ENCODE results near the gene MEF2B.

MEF2B gene
- total RNA-seq: 0.28 to 0.39 (median 0.33) reads per million in 3 experiments

- DNase-seq: peak; percentile 71
Observed at GRCh38 chr19:19170053-19170872, at the start of gene MEF2B. TSS of gene MEF2B (minus strand) at chr19:19170263. CDS start at chr19:19150735, 19,528 bp downstream.

DNA sequence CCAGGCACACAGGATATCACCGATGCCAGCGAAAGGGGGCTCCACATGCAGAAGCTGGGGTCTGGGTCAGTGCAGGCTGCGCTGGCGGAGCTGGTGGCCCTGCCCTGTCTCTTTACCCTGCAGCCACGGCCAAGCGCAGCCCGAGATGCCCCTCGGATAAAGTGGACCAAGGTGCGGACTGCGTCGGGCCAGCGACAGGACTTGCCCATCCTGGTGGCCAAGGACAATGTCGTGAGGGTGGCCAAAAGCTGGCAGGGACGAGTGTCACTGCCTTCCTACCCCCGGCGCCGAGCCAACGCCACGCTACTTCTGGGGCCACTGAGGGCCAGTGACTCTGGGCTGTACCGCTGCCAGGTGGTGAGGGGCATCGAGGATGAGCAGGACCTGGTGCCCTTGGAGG, 48.8 kb upstream of the MEF2B start:
- no peak for DNase-seq

DNA sequence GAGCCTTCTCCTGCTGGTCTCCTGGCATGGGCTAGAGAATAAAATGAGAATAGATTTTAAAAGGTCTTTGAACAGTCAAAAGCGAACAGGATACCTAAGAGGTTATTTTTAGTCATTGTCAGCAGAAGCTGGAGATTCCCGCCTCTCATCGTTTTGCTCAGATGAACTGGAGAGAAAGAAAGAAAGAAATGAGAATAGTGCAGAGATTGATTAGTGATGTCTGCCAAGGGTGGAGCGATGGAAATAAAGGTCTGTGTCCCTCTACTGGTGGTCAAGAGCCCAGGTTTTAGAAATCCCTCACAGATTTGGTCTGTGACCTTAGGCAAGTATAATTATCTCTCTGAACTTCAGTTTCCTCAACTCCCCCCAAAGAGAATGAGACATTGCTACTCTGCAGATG, 47.0 kb upstream of the MEF2B start:
- DNase-seq: no peak

- DNase-seq: no peak
Observed at GRCh38 chr19:19215792-19216191, 45.7 kb upstream of the MEF2B start.

- no peak for DNase-seq
Observed at GRCh38 chr19:19214892-19215291, 44.8 kb upstream of the MEF2B start.

GRCh38 chr19:19214159-19214490, 44.1 kb upstream of the MEF2B start:
- no peak for DNase-seq

DNA sequence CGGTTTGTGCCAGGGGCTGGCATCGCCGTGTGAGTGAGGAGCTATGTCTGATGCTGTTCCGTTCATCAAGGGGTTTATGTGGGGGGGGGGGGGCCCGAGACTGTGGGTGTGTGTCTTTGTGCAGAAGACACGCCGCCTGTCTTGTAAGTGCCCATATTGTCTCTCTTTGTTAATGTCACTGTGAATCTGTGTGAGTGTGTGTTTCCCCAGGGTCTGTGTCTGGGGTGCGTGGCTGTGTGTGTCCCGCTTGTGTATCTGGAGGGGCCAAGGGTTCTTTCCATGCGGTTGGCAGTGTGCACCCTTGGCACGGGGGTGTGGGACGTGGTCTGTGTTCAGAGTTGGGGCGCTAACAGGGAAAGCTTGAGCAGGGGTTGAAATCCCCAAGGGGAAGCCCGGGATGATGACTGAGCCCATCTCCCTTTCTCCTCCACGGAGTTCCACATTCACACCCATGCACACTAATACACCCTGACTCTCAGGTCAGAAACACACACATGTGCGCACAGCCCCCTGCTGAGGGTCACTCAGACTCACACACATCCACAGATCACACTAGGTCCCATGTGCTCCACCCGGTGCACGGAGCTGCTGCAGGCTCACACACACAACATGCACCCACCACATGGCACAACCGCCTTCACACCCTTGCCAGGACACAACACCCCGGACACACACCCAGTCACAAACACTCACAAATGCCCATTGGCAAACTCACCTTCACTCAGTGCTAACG, 43.5 kb upstream of the MEF2B start:
- DNase-seq: no peak

- no peak for DNase-seq
Observed at GRCh38 chr19:19212916-19213315, 42.9 kb upstream of the MEF2B start.

DNA sequence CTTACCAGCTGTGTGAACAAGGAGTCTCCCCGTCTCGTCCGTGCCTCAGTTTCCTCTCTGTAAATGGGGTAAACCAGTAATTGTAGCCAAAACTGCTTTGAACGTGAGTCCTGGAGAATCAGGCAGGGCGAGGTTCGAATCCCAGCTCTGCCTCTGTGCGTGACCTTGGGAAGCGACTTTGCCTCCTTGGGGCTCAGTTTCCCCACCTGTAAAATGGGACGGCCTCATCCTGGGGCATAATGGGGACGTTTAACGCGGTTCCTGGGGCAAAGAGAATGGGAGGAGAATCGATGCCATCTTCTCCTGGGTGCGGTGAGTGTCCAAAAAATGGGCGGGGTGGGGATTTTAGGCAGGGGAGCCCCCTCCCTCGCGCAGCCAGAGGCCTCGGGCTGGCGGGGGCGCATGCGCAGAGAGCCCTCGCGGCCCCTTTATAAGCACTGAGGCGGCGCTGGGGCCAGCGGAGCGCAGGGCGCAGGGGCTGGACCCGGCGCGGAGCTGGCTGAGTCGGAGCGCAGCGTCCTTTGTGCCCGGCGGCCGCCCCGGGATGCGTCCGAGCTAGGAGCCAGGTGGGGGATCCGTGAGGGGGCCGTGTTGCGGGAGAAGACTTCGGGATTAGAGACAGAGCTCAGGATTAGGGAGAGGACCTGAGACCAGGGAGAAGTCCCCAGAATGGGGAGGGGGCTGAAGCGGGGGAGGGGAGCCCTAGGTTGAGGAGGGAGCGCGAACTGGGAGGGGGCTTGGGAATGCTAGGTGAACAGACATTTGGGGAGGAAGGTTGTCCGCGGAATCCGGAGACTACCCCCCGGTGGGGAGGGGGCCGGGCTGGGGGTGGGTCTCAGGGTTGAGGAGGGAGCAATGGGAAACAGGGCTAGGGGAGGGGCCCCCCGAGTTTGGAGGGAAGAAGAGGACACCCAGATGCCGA, 41.7 kb upstream of the MEF2B start, which contains the start of gene NCAN:
Gene NCAN, plus strand, starts transcription at position 460 of the 922 bp plus-strand sequence. CDS start 4,996 bp downstream, outside the sequence.
- DNase-seq: no peak

DNA sequence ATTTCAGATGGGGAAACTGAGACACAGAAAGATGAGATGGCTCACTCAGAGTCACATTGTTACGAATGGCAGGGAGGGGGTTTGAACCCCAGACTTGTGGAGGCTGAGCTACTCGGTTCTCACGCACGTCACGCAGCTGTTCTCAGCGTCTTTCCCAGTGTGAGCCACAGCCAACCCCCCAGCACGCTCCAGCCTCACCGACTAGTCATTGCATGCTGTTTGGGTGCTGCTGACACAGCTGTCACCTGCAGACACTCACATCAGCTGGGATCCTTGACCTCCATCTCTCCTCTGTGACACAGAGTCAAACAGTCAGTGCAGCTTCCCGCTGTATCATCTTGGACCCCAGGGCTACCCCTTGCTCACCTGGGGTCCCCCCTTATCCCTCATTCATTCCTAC, 39.3 kb upstream of the MEF2B start:
- DNase-seq: no peak

DNA sequence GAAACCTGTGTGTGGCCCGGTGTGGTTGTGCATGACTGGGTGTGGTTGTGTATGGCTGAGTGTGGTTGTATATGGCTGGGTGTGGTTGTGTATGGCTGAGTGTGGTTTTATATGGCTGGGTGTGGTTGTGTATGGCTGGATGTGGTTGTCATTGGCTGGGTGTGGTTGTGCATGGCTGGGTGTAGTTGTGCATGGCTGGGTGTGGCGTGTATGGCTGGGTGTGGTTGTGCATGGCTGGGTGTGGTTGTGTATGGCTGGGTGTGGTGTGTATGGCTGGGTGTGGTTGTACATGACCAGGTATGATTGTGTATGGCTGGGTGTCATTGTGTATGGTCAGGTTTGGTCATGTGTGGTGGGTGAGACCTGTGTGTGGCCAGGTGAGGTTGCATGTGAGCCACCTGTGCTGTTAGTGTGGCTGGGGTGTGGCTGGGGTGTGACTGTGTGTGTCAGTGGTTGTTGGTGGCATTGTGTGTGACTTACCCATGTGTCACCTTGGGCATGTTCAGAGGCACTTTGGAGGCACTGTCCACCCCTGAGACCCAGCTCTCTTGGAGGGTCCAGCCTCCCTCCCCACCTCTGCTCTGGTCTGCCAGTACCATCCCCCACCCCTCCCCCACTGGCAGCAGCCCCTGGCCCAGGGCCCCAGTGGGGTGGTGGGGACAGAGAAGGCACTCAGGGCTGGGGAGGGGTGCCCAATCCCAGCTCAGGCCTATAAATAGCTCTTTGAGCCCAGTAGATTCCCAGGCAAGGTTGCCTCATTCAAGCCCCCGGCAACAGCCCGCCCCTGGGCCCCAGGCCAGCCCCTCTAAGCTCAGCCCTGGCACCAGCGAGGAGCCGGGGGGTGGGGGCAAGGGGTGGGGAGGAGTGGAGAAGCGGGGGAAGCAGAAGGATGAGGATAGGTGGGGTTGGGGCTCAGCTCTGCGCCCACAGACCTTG, 37.8 kb upstream of the MEF2B start:
- DNase-seq: no peak

- no peak for DNase-seq
Observed at GRCh38 chr19:19206938-19207337, 36.9 kb upstream of the MEF2B start.

GRCh38 chr19:19205416-19206410, 35.6 kb upstream of the MEF2B start:
- DNase-seq: no peak

DNA sequence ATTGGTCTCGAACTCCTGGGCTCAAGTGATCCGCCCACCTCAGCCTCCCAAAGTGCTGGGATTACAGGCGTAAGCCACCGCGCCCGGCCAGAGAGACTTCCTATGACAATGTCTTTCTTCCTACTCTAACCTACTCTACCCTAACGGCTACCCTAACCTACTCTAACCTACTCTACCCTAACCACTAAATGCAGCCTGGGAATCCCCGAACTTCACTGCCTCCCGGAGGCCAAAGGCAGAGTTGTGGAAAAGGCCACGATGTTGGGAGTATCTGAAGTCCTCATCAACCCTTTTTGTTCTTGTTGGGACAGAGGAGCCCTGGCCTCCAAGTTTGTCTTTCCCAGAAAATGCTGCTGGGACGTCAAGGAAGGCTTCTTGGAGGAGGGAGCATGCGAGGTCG, 34.1 kb upstream of the MEF2B start:
- no peak for DNase-seq

DNA sequence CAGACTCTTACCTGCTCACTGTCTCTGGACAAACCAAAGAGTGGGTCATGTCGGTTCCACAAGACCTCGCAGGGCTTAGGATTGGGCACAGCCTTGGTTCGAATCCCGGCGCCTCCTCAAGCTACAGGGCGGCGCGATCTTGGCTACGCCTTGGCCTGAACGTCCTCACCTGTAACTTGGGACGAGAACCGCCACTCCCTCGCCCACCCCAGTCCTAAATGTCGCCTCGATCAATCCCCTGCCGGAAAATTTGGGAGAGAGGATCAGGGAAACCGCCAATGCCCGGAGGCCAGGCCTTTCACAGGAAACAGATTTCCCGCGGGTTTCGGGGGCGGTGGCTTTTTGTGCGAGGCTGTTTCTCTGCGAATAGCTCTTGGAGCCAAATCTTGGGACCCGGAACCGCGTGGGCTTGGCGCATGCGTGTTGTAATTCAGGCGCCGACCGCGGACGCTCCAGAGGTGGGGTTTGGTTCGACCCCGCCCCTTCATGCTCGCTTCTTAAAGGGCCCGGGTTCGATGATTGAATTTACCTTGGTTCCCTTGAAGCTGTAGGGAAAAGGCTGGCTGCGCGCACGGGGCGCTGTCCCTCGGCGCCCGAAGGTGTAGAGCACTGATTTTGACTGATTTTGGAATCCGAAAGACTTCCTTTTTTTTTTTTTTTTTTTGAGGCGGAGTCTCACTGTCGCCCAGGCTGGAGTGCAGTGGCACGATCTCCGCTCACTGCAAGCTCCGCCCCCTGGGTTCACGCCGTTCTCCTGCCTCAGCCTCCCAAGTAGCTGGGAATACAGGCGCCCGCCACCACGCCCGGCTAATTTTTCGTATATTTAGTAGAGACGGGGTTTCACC, 33.2 kb upstream of the MEF2B start, which contains the start of gene NR2C2AP:
Gene NR2C2AP, minus strand, starts transcription at position 403 of the 845 bp plus-strand sequence. Its CDS starts 354 bp downstream, at position 49.
- DNase-seq: peak; percentile 87

DNA sequence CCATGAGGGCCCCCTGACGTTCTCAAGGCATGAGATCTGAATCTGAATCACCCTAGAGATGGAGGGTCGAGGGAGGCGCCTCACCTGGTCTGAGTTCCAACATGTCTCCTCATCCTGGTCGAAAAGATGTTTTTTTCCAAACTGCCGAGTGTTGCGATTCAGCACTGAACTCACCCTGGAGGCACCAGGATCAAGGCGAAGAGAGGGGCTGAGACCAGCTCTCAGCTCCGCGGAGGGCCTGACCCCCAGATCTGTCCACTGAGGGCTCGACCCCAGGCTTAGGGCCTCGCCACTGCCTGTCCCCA, 32.6 kb upstream of the MEF2B start:
- DNase-seq: no peak

DNA sequence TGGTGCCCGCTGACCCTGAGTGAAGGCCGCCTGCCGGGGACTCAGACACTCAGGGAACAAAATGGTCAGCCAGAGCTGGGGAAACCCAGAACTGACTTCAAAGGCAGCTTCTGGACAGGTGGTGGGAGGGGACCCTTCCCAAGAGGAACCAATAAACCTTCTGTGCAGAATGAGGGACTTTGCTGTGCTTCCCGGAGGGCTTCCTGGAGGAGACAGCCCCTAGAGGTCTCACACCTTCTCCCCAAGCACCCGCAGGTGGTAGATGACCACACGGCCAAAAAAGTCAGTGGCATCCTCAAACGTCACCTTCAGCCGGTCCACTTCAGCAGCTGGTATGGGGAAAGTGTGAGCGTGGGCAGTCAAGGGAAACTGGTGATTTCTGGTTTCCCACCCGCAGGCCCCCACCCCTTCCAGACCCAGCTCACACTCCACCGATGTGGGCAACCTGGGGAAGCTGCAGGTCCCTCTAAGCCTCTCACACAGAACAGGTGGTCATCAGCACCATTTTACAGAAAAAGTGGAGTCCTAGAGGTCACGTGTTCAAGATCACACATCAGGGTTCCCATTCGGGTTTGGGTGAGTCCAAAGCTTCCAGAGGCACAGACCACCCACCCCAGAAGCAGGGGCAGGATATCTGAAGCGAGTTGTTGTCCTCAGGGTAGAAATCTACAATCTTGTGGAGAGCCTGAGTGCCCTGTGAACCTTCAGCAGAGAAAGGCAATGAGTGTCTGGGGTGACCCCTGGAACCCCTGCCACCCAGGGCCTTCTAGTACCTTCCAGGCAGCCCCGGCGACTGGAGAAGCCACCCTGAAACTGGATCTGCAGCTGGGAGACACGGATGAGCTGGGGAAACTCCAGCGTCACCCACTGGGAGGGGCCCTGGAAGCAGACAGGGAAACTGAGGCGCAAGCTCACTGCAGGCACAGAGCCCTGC, 31.9 kb upstream of the MEF2B start:
- no peak for DNase-seq

DNA sequence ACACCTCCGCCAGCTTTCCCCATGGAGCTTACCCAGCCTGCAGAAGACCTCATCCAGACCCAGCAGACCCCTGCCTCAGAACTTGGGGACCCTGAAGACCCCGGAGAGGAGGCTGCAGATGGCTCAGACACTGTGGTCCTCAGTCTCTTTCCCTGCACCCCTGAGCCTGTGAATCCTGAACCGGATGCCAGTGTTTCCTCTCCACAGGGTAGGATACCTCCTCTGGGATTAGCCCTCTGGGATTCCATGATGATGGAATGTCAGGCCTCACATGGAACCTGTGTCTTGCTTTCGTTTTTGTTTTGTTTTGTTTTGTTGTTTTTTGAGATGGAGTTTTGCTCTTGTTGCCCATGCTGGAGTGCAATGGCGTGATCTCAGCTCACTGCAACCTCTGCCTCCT, 23.9 kb upstream of the MEF2B start:
- DNase-seq: no peak

Data from central memory CD4-positive, alpha-beta T cell (primary cell).